Panc1 (cell line): ENCODE results near the gene CISTR. TPM values are rescaled to one million over a fixed set of nuclear protein-coding genes. Genes with fewer than 3 reads are reported as not detected.

Source experiments
- ATAC-seq: fragments of 200-7000 bp; cut with Tn5 transposase; 2 replicates; pipeline ENCODE4 v1.9.1; 2020; ENCODE audit warnings: mild to moderate bottlenecking, moderate library complexity
- BruUV-seq: library from RNA; stranded (reverse); fragments of 400-500 nt; replicated peaks from 2 replicates; lab custom pipeline; 2021; lab: Mats Ljungman, UMichigan
- CTCF ChIA-PET: fragments of 300-600 bp; sonication (Branson Sonifier 250); formaldehyde crosslinking; loops from one replicate; lab custom pipeline; 2022; ENCODE audit warnings: antibody characterized with exemption; lab: Charles Lee
- POLR2A ChIA-PET: fragments of 300-600 bp; sonication (Branson Sonifier 250); formaldehyde crosslinking; loops from one replicate; lab custom pipeline; 2022; ENCODE audit warnings: antibody characterized with exemption; lab: Charles Lee
- DNase-seq: peaks from one replicate; pipeline ENCODE4 v3.0.0-alpha.2; 2010; ENCODE audit warnings: low read depth, low spot score
- H3K27ac ChIP-seq: 2 replicates; pipeline ENCODE4 v1.5.1; 2011; ENCODE audit warnings: mild to moderate bottlenecking, low read length, inconsistent platforms
- H3K27me3 ChIP-seq: fragments of 200-500 bp; sonication (Bioruptor generic); 2 replicates; pipeline ENCODE4 v1.6.0; 2014; ENCODE audit warnings: low read length, inconsistent platforms; ENCODE audit not compliant: control insufficient read depth, insufficient read depth
- H3K36me3 ChIP-seq: fragments of 200-500 bp; sonication (Bioruptor generic); 2 replicates; pipeline ENCODE4 v1.5.1; 2014; ENCODE audit warnings: inconsistent platforms, mild to moderate bottlenecking, low read length, moderate library complexity; ENCODE audit not compliant: control insufficient read depth, insufficient read depth
- H3K4me1 ChIP-seq: 2 replicates; pipeline ENCODE4 v1.5.1; 2011; ENCODE audit warnings: inconsistent platforms, mild to moderate bottlenecking, low read length, moderate library complexity; ENCODE audit not compliant: control insufficient read depth, insufficient read depth
- H3K4me3 ChIP-seq, 2 experiments: 2 replicates each; pipeline ENCODE4 v1.5.1; 2011 to 2012; ENCODE audit warnings: low read depth in 2 of 2, low read length in 2 of 2, mild to moderate bottlenecking in 2 of 2, inconsistent platforms in 1 of 2, moderate library complexity in 1 of 2
- H3K9me3 ChIP-seq: fragments of 200-500 bp; sonication (Bioruptor generic); 2 replicates; pipeline ENCODE4 v1.5.1; 2014; ENCODE audit warnings: low read depth, mild to moderate bottlenecking, inconsistent platforms, low read length, moderate library complexity; ENCODE audit not compliant: control insufficient read depth, insufficient read depth
- CTCF ChIP-seq: fragments of 450-650 bp; IDR thresholded peaks from 2 replicates; pipeline ENCODE4 v1.5.1; 2017; ENCODE audit warnings: mild to moderate bottlenecking
- POLR2AphosphoS5 ChIP-seq: IDR thresholded peaks from 2 replicates; pipeline ENCODE4 v1.6.1; 2012; ENCODE audit warnings: mild to moderate bottlenecking, low read depth, low read length, moderate library complexity
- REST ChIP-seq, 2 experiments: IDR thresholded peaks; 2 replicates each; pipeline ENCODE4 v1.6.1; 2011 to 2012; ENCODE audit warnings: low read depth in 2 of 2, control low read depth in 1 of 2, low read length in 1 of 2, mild to moderate bottlenecking in 1 of 2, moderate library complexity in 1 of 2; ENCODE audit not compliant: insufficient read depth in 1 of 2
- SIN3A ChIP-seq: IDR thresholded peaks from 2 replicates; pipeline ENCODE4 v1.6.1; 2012; ENCODE audit warnings: low read depth, mild to moderate bottlenecking, low read length, moderate library complexity, borderline replicate concordance; ENCODE audit not compliant: insufficient read depth
- TCF7L2 ChIP-seq: IDR thresholded peaks from 2 replicates; pipeline ENCODE4 v1.6.1; 2011; ENCODE audit warnings: mild to moderate bottlenecking, low read depth, low read length, inconsistent platforms
- in situ Hi-C: cut with HindIII; loops from 2 replicates; pipeline ENCODE4 v1.10.0; 2016; ENCODE audit warnings: low sequenced_read_pairs, low pct_unique_long_range_greater_than_20kb
- intact Hi-C: fragments of 100-400 bp; cut with micrococcal nuclease; formaldehyde crosslinking; loops from one replicate; pipeline ENCODE4 v1.10.0; 2022; ENCODE audit not compliant: unreplicated experiment
- total RNA-seq: library from RNA; stranded (reverse); gene quantifications from one replicate; pipeline ENCODE4 v1.2.1, GENCODE V29; 2021; ENCODE audit not compliant: unreplicated experiment

CISTR gene
- total RNA-seq, 1 experiment from 2014 or later = not detected

GRCh38 chr12:53791735-53792326, 40.1 kb upstream of the CISTR start:
- POLR2A ChIA-PET = interaction anchor here (0.5 kb wide), 1 partner anchor 170 kb away, joined by 3 read pairs; no protein-coding TSS in a partner anchor
- Histone ChIP-seq H3K27ac (peak overlapping the region; percentile 64), H3K9me3 (no peaks in the 10 kb centered on the region), H3K4me1 (peaks cover 19% of the 10 kb centered on the region), H3K27me3 (no peaks in the 10 kb centered on the region), H3K36me3 (no peaks in the 10 kb centered on the region), H3K4me3 (no peak overlapping the region)
- no peak for DNase-seq
- CTCF ChIA-PET = interaction anchor here (0.7 kb wide), 1 partner anchor 13 kb away, joined by 3 read pairs; no protein-coding TSS in a partner anchor
- in situ Hi-C loops (no loop called here), intact Hi-C loops (no loop called here)
- TF ChIP-seq CTCF (peak; percentile 77), POLR2AphosphoS5 (no peak)
- ATAC-seq = no peak; the same call in 1 of the 2 replicates
- no TSS peak for BruUV-seq

GRCh38 chr12:53789570-53789969, 37.8 kb upstream of the CISTR start:
- POLR2A ChIA-PET = interaction anchor here (0.6 kb wide), 1 partner anchor 13 kb away, joined by 5 read pairs; no protein-coding TSS in a partner anchor
- CTCF ChIA-PET = no interaction called here
- BruUV-seq = no TSS peak
- TF ChIP-seq POLR2AphosphoS5 = no peak
- TF ChIP-seq CTCF = no peak
- no peak for TF ChIP-seq REST (IDR thresholded peaks at IDR 0.05; ENCODE audit: insufficient read depth in 1 of 2, low read depth in 2 of 2, low read length in 1 of 2)
- no peak for TF ChIP-seq TCF7L2
- no peak for TF ChIP-seq SIN3A
- no peak for ATAC-seq
- H3K27ac ChIP-seq = peak overlapping the region; percentile 72; the same call in 1 of the 2 replicates
- DNase-seq = no peak
- no peaks in the 10 kb centered on the region for H3K9me3 ChIP-seq
- H3K36me3 ChIP-seq = no peaks in the 10 kb centered on the region
- no peaks in the 10 kb centered on the region for H3K27me3 ChIP-seq
- in situ Hi-C loops = no loop called here
- peaks cover 19% of the 10 kb centered on the region for H3K4me1 ChIP-seq
- intact Hi-C loops = no loop called here
- no peak overlapping the region for H3K4me3 ChIP-seq
